ENCODE data around the gene ITGA7.

The ITGA7 gene

GRCh38 chr12:55707841-55708694 is at the start of gene ITGA7:
TSS of gene ITGA7 (minus strand) at chr12:55707904. CDS start at chr12:55707682, 222 bp downstream.
- peak; percentile 78 for DNase-seq (ENCODE audit: low spot score)

GRCh38 chr12:55755246-55755645 is 47.5 kb upstream of the ITGA7 start:
- DNase-seq (ENCODE audit: low spot score) = no peak

- DNase-seq (ENCODE audit: low spot score) = no peak
Observed at GRCh38 chr12:55748230-55748993, 40.7 kb upstream of the ITGA7 start.

GRCh38 chr12:55746913-55747231 is 39.2 kb upstream of the ITGA7 start:
- DNase-seq (ENCODE audit: low spot score) = no peak

GRCh38 chr12:55746174-55746912 is 38.6 kb upstream of the ITGA7 start:
- DNase-seq (ENCODE audit: low spot score) = no peak

GRCh38 chr12:55745361-55746173 is 37.9 kb upstream of the ITGA7 start:
- no peak for DNase-seq (ENCODE audit: low spot score)

- DNase-seq (ENCODE audit: low spot score) = no peak
Observed at GRCh38 chr12:55744340-55745030, 36.8 kb upstream of the ITGA7 start.

- peak; percentile 77 for DNase-seq (ENCODE audit: low spot score)
Observed at GRCh38 chr12:55743406-55744339, 36.0 kb upstream of the ITGA7 start.

- peak; percentile 93 for DNase-seq (ENCODE audit: low spot score)
Observed at GRCh38 chr12:55742719-55743405, 35.2 kb upstream of the ITGA7 start, which contains the start of gene GDF11. TSS of gene GDF11 (plus strand) at chr12:55743122. CDS start at chr12:55743317, 195 bp downstream.

GRCh38 chr12:55741931-55742680 is 34.4 kb upstream of the ITGA7 start:
- no peak for DNase-seq (ENCODE audit: low spot score)

GRCh38 chr12:55739025-55739378 is 31.3 kb upstream of the ITGA7 start:
- DNase-seq (ENCODE audit: low spot score) = no peak

GRCh38 chr12:55738123-55739024 is 30.7 kb upstream of the ITGA7 start:
- peak; percentile 78 for DNase-seq (ENCODE audit: low spot score)

- DNase-seq (ENCODE audit: low spot score) = no peak
Observed at GRCh38 chr12:55737581-55738122, 29.9 kb upstream of the ITGA7 start.

GRCh38 chr12:55736780-55737580 is 29.3 kb upstream of the ITGA7 start:
- DNase-seq (ENCODE audit: low spot score) = peak; percentile 72

- DNase-seq (ENCODE audit: low spot score) = no peak
Observed at GRCh38 chr12:55736076-55736475, 28.4 kb upstream of the ITGA7 start.

- DNase-seq (ENCODE audit: low spot score) = no peak
Observed at GRCh38 chr12:55734595-55734994, 26.9 kb upstream of the ITGA7 start.
